ENCODE measurements around the gene LMOD2. TPM values are rescaled to one million over a fixed set of nuclear protein-coding genes. Genes with fewer than 3 reads are reported as not detected.

The LMOD2 gene
- total and polyA plus RNA-seq, 12 donors, result 115 to 2,841 (median 1,023) TPM

GRCh38 chr7:123612024-123612423 lies 43.6 kb upstream of the LMOD2 start:
- intact Hi-C loops (cut with DNase I), result no loop called here
- Histone ChIP-seq H3K9me3 (no peaks in the 10 kb centered on the region), H3K4me1 (peaks cover 0 to 43% (median 3%) of the 10 kb centered on the region in 9 donors), H3K4me3 (no peak overlapping the region), H3K27ac (peak overlapping the region in 6 of 10 donors; percentile 4 to 58 (median 36)), H3K27me3 (no peaks in the 10 kb centered on the region), H3K36me3 (no peaks in the 10 kb centered on the region)
- no peak for TF ChIP-seq CTCF (IDR thresholded peaks at IDR 0.05)
- peak in 1 of 2 donors; percentile 5 for DNase-seq
- peak in 4 of 8 donors; percentile 38 to 71 (median 56) for ATAC-seq

GRCh38 chr7:123615344-123615743 lies 40.3 kb upstream of the LMOD2 start:
- no peaks in the 10 kb centered on the region for H3K9me3 ChIP-seq
- no peak for ATAC-seq
- no peaks in the 10 kb centered on the region for H3K27me3 ChIP-seq
- H3K36me3 ChIP-seq, result no peaks in the 10 kb centered on the region
- DNase-seq, result no peak
- H3K4me1 ChIP-seq, result peaks cover 0 to 26% (median 0%) of the 10 kb centered on the region in 9 donors
- TF ChIP-seq CTCF (IDR thresholded peaks at IDR 0.05), result no peak
- 46 to 48% methylated on average over 2 of the region's 2 CpGs for WGBS, 2 donors
- intact Hi-C loops (cut with DNase I), result no loop called here
- H3K4me3 ChIP-seq, result no peak overlapping the region
- H3K27ac ChIP-seq, result peak overlapping the region in 3 of 10 donors; percentile 33 to 45 (median 44)

- DNase-seq, result no peak
- H3K4me3 ChIP-seq, result no peak overlapping the region
- no peak for TF ChIP-seq CTCF (IDR thresholded peaks at IDR 0.05)
- H3K27me3 ChIP-seq, result no peaks in the 10 kb centered on the region
- peaks cover 0 to 26% (median 0%) of the 10 kb centered on the region in 9 donors for H3K4me1 ChIP-seq
- ATAC-seq, result no peak
- H3K36me3 ChIP-seq, result no peaks in the 10 kb centered on the region
- intact Hi-C loops (cut with DNase I), result no loop called here
- no peak overlapping the region for H3K27ac ChIP-seq
- no peaks in the 10 kb centered on the region for H3K9me3 ChIP-seq
These were observed 39.4 kb upstream of the LMOD2 start for GRCh38 chr7:123616223-123616622.

- DNase-seq (no peak), ATAC-seq (peak in 1 of 8 donors; percentile 57)
- WGBS, 2 donors, result 78 to 81% methylated on average over 4 of the region's 4 CpGs
- intact Hi-C loops (cut with DNase I), result no loop called here
- Histone ChIP-seq H3K4me3 (no peak overlapping the region), H3K9me3 (no peaks in the 10 kb centered on the region), H3K36me3 (peaks cover 0 to 18% (median 0%) of the 10 kb centered on the region in 9 donors), H3K27ac (peak overlapping the region in 6 of 10 donors; percentile 59 to 87 (median 74)), H3K4me1 (peaks cover 0 to 20% (median 2%) of the 10 kb centered on the region in 9 donors), H3K27me3 (no peaks in the 10 kb centered on the region)
- no peak for TF ChIP-seq CTCF (IDR thresholded peaks at IDR 0.05)
These were observed 34.0 kb upstream of the LMOD2 start for GRCh38 chr7:123621707-123622106.
